SU-DHL-6 (cell line): ENCODE results near the gene CDH23.

ENCODE experiments used
- EZH2phosphoT487 ChIP-seq: fragments of 200-600 bp; sonication (generic), shearing (Covaris generic); conservative IDR thresholded peaks from 2 replicates; pipeline ENCODE4 v1.6.1; 2018; ENCODE audit warnings: mild to moderate bottlenecking, antibody characterized with exemption, low read length, moderate library complexity, mixed read lengths
- TF ChIP-seq, protein P1 (sequence below): fragments of 200-600 bp; sonication (generic); IDR thresholded peaks from one replicate; pipeline ENCODE4 v1.5.1; 2017; ENCODE audit warnings: antibody characterized with exemption, mild to moderate bottlenecking, low read length, moderate library complexity; ENCODE audit not compliant: insufficient read depth, poor library complexity, severe bottlenecking

DNA sequence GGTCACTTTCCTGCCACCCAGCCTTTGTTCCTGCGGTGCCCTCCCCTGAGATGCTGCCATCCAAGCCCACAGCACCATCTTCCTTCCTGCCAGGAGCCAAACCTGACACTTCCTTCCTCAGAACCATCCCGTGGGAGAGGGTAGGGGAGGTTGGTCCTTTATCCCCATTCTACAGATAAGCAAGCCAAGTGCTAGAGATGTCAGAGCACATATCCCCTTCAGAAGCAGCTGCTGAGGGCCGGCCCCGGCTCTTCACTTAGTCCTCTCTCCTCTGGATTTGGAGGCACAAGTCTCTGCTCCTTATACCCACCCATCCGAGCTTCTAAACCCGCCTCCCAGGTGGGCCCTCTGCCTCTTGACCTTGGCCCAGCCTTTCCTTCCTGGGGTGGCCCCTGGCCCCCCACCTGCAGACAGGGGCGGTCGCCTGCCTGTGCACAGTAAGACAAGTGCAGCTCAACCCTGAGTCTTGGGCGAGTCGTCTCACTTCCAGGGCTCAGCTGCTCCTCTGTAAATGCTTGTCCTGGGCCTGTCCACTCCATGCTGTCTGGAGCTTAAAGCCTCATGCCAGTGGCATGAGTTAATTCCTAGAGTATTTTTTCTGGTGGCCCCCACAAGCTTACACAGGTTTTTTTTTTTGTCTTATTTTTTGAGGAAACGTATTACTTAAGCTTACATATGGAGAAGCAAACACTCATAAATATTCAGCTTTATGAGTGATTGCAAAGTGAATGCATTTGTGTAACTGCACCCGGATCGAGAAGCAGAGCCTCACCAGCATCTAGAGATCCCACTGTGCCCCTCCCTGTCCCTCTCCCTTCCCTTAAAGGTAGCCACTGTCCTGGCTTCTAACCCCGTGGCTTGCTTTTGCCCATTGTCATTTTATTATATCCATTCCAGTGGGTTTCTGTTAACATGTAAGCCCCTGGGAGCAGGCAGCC, 125.1 kb downstream of the CDH23 start:
- no peak for TF ChIP-seq EZH2phosphoT487
- TF ChIP-seq, protein P1, sequence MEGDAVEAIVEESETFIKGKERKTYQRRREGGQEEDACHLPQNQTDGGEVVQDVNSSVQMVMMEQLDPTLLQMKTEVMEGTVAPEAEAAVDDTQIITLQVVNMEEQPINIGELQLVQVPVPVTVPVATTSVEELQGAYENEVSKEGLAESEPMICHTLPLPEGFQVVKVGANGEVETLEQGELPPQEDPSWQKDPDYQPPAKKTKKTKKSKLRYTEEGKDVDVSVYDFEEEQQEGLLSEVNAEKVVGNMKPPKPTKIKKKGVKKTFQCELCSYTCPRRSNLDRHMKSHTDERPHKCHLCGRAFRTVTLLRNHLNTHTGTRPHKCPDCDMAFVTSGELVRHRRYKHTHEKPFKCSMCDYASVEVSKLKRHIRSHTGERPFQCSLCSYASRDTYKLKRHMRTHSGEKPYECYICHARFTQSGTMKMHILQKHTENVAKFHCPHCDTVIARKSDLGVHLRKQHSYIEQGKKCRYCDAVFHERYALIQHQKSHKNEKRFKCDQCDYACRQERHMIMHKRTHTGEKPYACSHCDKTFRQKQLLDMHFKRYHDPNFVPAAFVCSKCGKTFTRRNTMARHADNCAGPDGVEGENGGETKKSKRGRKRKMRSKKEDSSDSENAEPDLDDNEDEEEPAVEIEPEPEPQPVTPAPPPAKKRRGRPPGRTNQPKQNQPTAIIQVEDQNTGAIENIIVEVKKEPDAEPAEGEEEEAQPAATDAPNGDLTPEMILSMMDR, result no peak
